Measurements from ENCODE around the gene WIPF1. TPM values are rescaled to one million over a fixed set of nuclear protein-coding genes. Genes with fewer than 3 reads are reported as not detected.

WIPF1 gene
- total RNA-seq, 4 donors from 2014 or later: 3.1 to 8.4 (median 4.9) TPM

DNA sequence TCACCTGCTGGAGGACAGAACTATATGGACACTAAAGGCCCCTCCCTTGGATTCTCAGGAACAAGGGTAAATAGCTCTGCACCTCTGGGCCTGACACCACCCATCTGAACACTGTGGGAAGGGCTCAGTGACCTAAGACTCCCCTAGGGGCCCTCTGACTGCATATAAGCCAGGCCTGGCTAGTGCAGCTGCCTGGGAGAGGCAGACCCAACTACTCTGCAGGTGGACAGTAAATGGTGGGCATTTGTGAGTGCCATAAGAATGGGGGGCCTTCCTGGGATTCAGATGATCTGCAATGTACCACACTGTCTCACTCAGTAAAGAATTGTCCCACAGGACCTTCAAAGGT lies 11.2 kb upstream of the WIPF1 start:
- intact Hi-C loops (cut with DNase I; ENCODE audit: low total_unique reads): loop anchor here (10.0 kb wide), 1 partner anchor 76 kb away; no protein-coding TSS in a partner anchor
- no peaks in the 10 kb centered on the region for H3K27me3 ChIP-seq
- no peak for TF ChIP-seq POLR2A (IDR thresholded peaks at IDR 0.05)
- TF ChIP-seq, protein P1, sequence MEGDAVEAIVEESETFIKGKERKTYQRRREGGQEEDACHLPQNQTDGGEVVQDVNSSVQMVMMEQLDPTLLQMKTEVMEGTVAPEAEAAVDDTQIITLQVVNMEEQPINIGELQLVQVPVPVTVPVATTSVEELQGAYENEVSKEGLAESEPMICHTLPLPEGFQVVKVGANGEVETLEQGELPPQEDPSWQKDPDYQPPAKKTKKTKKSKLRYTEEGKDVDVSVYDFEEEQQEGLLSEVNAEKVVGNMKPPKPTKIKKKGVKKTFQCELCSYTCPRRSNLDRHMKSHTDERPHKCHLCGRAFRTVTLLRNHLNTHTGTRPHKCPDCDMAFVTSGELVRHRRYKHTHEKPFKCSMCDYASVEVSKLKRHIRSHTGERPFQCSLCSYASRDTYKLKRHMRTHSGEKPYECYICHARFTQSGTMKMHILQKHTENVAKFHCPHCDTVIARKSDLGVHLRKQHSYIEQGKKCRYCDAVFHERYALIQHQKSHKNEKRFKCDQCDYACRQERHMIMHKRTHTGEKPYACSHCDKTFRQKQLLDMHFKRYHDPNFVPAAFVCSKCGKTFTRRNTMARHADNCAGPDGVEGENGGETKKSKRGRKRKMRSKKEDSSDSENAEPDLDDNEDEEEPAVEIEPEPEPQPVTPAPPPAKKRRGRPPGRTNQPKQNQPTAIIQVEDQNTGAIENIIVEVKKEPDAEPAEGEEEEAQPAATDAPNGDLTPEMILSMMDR (IDR thresholded peaks at IDR 0.05 in 4 of 5, conservative IDR thresholded peaks at IDR 0.05 in 1 of 5): no peak
- in situ Hi-C loops (cut with MboI; ENCODE audit: low sequenced_read_pairs in 4 of 4): no loop called here
- no peaks in the 10 kb centered on the region for H3K9me3 ChIP-seq
- no peaks in the 10 kb centered on the region for H3K36me3 ChIP-seq
- H3K4me3 ChIP-seq: no peak overlapping the region
- H3K4me1 ChIP-seq: no peaks in the 10 kb centered on the region
- ATAC-seq (no peak), DNase-seq (no peak)
- H3K27ac ChIP-seq: no peak overlapping the region

DNA sequence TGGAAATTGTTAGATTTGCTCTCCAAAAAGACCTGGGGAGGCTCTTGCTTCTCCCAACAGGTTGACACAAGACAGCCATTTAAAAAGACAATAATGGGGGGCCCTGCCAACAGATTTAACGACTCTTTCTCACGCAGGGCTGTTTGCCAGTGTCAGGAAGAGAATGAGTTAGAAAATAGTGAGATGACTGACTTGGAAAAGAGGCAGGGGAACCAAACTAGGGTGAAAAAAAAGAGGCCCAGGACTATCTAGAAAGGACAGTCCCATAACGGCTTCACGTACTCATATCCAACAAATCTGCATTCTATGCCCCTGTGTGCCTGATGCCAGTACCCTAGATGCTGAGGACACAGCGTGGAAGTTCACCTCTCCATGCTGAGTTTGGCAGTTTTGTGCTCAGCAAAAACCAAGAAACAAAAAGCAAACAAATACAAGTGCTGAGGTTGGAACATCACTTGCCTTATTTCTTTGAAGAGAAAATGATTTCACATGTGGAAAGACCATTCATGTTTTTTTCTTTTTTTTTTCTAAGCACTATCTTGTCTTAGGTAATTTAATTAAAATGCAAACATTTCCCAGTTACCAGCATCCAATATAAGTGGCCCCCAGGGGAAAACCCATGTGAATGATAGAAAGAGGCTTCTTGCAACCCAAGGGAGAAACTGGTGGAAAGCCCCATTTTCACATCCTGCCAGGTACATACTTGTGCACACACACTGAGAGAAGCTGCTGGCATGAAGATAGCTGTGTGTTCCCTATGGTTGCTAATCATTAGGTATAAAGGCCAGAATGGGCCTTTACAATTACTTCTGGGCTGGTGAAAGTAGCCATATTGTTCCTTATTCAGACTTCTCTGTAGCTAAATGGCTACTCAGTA lies 10.6 kb upstream of the WIPF1 start:
- Histone ChIP-seq H3K9me3 (no peaks in the 10 kb centered on the region), H3K27me3 (no peaks in the 10 kb centered on the region), H3K27ac (no peak overlapping the region), H3K36me3 (no peaks in the 10 kb centered on the region), H3K4me3 (no peak overlapping the region), H3K4me1 (no peaks in the 10 kb centered on the region)
- in situ Hi-C loops (cut with MboI; ENCODE audit: low sequenced_read_pairs in 4 of 4): no loop called here
- intact Hi-C loops (cut with DNase I; ENCODE audit: low total_unique reads): loop anchor here (10.0 kb wide), 1 partner anchor 77 kb away; no protein-coding TSS in a partner anchor
- ATAC-seq (no peak), DNase-seq (no peak)
- no peak for TF ChIP-seq POLR2A (IDR thresholded peaks at IDR 0.05)
- TF ChIP-seq, protein P1 (IDR thresholded peaks at IDR 0.05 in 4 of 5, conservative IDR thresholded peaks at IDR 0.05 in 1 of 5): no peak

DNA sequence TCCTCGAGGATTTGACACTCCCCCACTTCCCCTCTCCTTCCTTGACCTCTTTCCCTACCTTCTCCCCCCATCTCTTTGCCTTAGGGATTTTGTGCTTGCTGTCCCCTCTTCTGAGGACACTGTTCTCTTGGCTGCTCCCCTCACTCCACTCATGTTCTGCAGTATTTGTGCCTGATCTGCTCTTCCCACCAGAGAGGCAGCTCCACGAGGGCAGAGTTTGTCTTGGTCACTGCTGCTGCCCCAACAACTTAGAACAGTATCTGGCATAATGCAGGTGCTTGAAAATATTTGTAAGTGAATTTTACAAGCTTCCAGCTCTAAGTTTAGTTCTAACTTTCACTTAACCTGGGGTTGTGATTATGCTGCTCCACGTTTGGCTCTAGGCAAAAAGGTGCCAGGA lies 10.0 kb upstream of the WIPF1 start:
- in situ Hi-C loops (cut with MboI; ENCODE audit: low sequenced_read_pairs in 4 of 4): no loop called here
- no peak for TF ChIP-seq POLR2A (IDR thresholded peaks at IDR 0.05)
- TF ChIP-seq, protein P1 (IDR thresholded peaks at IDR 0.05 in 4 of 5, conservative IDR thresholded peaks at IDR 0.05 in 1 of 5): no peak
- Histone ChIP-seq H3K9me3 (no peaks in the 10 kb centered on the region), H3K27ac (no peak overlapping the region), H3K4me3 (no peak overlapping the region), H3K4me1 (peaks cover 0 to 4% of the 10 kb centered on the region in 2 donors), H3K27me3 (no peaks in the 10 kb centered on the region), H3K36me3 (no peaks in the 10 kb centered on the region)
- DNase-seq (no peak), ATAC-seq (no peak)
- intact Hi-C loops (cut with DNase I; ENCODE audit: low total_unique reads): loop anchor here (10.0 kb wide), 1 partner anchor 77 kb away; no protein-coding TSS in a partner anchor

DNA sequence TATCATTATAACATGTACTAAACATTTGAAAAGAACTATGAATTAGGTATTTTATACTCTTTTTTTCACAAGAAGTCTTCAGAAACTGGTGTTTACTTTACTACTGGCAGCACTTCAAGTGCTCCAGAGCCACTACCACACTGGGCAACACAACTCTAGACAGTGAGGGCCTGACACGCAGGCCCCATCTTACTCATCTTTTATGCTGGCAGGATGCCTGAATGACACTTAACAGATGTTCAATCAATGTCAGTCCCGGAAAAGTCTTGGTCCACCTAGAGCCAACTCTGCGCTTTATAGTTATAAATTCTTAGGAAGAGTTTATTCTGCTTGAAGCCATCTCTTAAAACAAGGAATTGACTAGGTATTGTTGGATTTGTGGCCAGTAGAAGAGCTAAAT lies 8.7 kb upstream of the WIPF1 start:
- peak; percentile 34 to 56 for DNase-seq
- H3K9me3 ChIP-seq: no peaks in the 10 kb centered on the region
- no peak overlapping the region for H3K4me3 ChIP-seq
- peak overlapping the region in 2 of 4 donors; percentile 3 to 37 for H3K27ac ChIP-seq
- in situ Hi-C loops (cut with MboI; ENCODE audit: low sequenced_read_pairs in 4 of 4): no loop called here
- no peaks in the 10 kb centered on the region for H3K36me3 ChIP-seq
- peaks cover 0 to 4% of the 10 kb centered on the region in 2 donors for H3K4me1 ChIP-seq
- intact Hi-C loops (cut with DNase I; ENCODE audit: low total_unique reads): loop anchor here (10.0 kb wide), 1 partner anchor 78 kb away; no protein-coding TSS in a partner anchor
- H3K27me3 ChIP-seq: no peaks in the 10 kb centered on the region
- no peak for TF ChIP-seq POLR2A (IDR thresholded peaks at IDR 0.05)
- TF ChIP-seq, protein P1 (IDR thresholded peaks at IDR 0.05 in 4 of 5, conservative IDR thresholded peaks at IDR 0.05 in 1 of 5): no peak
- ATAC-seq: peak; percentile 58 to 65
